Effector CD4-positive, alpha-beta T cell (primary cell): ENCODE data around the gene MAPK4.
"Not testable (repeated sequence)": the region's sequence is repeated elsewhere in the genome, so short reads cannot be mapped to it uniquely, and the experiment has no call there.

ENCODE experiments used
- DNase-seq: peaks from one replicate; pipeline ENCODE4 v3.0.0-alpha.2; 2020

MAPK4 gene

DNA sequence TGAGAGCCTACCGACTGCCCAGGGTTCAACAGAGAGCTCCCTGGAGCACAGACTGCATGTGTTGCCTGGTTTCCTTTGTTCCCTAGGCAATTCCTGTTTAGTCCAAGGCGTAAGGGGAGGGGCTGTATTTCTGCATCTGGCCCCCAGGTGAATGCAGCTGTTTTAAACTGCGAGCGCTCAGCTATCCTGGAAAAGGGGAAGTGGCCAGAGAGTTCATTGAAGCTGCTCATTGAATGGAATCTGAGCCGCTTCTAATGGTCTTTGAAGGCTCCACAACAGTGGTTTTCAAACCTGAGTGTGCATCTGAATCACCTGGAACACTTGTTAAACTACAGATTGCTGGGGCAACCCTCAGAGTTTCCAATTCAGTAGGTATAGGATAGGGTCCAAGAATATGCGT is 18.1 kb downstream of the MAPK4 start:
- no peak for DNase-seq

DNA sequence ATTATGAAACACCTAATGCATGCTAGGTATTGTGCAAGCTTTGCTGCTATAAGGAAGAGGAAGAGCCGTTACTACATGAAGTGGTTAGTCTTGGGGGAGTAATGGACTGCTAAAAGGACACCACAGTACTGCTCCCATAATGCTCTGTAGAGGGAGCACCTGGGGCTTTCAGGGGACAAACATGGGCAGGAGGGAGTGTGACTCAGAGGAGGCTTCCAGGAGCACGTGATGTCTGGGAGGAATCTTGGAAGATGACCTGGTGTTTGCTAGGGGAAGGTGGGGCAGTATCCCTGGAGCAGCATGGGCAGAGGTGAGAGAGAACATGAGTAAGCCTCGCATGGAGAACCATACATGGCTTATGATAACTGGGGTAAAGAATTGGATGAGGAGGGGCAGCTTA is 18.8 kb downstream of the MAPK4 start:
- DNase-seq, result no peak

DNA sequence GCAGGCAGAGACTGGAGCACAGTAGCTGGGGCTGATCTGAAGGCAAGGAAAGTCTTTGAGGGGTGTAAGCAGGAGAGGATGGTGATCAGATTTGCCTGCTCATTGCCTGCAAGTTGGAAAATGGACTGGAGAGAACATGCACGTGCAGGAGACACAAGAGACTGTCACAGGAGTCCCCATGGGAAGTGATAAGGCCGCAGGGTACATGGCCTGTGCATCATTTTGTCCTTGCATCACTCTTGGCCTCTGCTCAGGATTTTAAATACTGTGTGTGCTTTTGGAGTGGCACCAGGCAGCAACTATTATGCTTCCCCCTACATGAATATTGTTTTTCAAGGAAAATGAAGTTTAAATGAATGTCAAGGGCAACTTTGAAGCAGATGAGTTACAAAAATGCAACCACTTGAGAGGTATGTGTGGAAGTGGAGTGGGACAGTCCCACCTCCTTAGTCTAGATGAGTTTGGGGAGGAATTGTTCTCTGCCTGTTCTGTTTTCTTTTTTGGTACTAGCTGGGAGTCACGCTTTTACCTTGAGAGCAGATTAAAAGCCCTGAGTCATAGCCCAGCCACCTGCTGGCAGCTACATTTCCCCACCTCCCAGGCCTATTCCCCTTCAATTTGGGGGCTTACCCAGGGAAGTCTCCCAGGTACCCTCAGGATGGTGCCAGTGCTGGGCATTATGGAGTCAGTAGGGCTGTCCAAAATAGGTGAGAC is 19.3 kb downstream of the MAPK4 start:
- no peak for DNase-seq

DNA sequence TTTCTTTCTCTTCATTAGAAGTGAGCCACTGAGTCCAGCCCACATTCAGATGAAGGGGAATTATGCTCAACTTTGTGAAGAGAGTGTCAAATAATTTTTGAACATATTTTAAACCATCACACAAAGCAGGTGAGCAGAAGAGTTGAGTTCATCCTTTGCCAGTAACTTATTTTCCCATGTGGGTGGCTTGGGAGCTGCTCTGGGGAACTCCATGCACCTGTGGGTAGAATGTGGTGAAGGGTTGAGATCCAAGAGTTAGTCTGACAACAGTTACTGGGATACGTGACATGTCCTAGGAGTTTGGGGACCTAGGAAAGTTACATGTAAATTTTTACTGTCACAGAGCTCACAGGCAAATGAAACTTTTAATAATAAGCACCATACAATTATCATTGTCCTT is 21.6 kb downstream of the MAPK4 start:
- no peak for DNase-seq

DNA sequence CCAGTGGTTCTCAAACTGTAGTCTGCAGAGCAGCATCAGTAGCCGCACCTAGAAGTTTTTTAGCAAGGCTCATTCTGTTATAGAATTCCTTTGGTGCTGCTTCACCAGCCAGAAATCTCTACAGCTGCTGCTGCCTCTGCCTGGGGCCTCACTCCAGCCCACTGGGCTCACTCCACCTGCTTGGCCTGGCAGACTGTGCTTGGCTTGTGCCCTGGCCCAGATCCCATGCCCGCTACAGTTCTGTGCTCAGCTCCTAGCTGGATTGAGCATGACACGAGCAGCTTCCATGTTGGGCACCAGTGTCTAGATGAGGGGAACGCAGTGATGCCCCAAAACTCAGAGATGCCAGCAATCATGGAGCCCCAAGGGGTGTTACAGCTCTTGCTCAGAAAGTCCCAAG is 22.6 kb downstream of the MAPK4 start:
- DNase-seq, result no peak

DNA sequence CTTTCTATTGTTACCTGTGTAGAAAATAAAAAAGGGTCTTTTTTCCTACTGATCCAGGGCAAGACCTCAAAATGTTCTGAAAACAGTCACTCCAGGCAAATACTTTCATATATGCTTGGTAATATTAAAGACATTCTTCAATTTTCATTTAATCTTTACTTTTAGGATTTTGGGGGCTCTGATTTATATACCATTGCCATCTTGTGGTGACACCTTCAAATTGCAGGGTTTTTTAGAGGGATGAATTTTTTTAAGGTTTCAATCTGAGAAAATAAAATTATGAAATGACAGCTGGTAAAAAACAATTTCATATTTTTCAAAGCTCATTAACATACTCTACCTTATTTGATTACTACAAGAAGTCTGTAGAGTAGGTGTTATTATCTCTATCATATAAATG is 26.8 kb downstream of the MAPK4 start:
- no peak for DNase-seq

DNA sequence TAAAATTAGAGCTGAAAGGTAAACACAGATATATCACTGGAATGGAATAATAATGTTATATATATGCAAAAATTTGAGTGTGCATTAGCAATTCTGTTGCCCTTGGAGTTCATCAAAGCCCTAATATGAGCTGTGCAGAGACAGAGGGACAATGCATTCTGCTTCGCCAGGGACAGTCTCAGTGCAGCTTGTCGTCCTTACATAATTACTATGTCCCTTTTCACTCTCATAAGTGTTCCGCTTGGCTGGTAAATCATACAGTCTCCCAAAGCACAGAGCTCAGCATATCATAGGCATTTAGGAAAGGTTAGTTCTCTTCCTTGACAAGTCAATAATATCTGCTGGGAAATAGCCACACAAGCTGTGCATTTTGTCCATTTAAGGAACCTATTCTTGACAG is 30.7 kb downstream of the MAPK4 start:
- DNase-seq, result no peak

DNA sequence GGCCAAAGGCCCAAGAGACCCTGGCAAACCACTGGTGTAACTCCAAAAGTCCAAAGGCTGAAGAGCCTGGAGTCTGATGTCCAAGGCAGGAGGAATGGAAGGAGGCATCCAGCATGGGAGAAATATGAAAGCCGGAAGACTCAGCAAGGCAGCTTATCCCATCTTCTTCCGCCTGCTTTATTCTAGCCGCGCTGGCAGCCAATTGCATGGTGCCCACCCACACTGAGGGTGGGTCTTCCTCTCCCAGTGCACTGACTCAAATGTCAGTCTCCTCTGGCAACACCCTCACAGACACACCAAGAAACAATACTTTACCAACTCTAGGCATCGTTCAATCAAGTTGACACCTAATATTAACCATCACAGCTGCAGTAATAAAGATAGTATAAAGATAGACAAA is 34.1 kb downstream of the MAPK4 start:
- DNase-seq, result no peak

DNA sequence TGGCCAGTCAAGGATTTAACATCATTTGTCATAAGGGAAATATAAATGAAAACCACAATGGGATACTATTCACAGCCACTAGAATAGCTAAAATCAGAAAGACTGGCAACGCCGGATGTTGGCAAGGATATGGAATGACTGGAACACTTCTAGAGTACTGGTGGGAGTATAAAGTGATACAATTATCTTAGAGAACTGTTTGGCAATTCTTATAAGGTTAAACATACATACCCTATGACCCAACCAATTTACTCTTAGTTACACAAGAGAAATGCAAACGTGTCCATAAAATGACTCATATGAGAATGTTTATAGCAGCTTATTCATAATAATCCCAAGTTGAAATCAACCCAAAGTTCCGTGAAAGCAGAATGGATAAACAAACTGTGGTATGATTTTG is 35.1 kb downstream of the MAPK4 start:
- no peak for DNase-seq

DNA sequence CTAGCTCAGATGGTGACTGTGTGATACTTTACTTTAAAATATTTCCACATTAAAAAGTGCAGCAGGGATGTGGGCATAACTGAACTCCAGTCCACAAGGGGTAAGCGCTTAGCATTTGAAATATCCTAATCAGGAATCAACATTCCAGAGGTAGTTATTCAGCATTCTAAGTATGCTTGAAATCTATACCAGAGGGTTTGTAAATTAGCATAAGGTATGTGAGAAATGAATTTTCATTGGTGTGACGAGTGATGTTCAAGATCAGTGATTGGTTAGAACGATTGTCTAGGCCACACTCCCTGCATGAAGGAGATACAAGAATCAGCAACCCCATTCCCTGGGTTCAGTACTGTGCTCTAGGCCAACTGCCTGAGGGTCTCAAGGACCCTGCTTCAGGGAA is 42.6 kb downstream of the MAPK4 start:
- DNase-seq, result no peak

DNA sequence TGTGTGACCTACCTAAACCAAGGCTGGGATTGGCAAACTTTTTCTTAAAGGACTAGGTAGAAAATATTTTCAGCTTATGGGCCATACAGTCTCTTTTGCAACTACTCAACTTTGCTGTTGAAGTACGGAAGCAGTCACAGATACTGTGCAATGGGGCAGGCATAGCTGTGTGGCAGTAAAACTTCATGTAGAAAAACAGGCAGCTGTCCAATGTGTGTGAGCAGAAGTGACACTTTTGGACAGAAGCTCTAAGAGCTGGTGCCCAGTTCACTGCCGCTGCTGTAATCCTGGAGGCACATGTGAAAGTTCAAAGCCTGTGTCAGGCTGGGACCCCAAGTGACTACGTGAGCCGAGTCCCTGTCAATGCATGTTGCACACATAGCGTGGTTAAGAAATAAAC is 46.7 kb downstream of the MAPK4 start:
- no peak for DNase-seq

DNA sequence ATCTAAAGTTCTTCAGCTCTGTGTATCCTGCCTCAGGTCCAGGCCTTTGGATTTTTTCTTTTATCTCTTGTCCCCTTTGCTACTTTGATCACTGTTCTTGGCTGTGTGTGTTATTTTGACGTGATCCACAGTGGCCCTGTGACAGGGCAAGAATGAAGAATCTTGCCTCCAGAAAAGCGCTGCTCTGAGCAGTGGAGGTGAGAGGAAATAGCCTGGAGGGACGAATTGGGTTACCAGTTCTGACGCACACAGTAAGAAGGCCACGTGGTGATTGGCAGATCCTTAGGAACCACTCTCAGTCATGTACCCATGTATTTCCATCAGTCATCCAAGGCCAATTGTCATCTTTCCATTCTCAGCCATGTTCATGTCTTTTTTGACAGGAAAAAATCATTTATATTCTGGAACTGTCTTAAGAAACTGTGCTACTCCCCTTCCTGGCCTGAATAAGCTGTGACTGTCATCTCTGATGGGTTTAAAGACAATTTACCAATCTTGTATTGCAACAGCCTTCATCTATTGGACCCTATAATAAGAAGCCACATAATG is 47.6 kb downstream of the MAPK4 start:
- DNase-seq, result no peak

DNA sequence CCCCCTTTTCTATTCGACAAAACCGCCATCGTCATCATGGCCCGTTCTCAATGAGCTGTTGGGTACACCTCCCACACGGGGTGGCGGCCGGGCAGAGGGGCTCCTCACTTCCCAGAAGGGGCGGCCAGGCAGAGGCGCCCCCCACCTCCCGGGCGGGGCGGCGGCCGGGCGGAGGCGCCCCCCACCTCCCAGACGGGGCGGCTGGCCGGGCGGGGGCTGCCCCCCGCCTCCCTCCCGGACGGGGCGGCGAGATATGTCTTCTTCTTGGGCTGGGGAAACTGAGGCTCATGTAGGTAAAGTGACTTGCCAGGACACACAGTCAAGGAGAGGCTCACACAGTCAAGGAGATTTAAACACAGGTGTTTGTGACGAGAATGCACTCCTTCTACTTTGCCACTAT is 49.3 kb downstream of the MAPK4 start:
- DNase-seq, result not testable (repeated sequence)

DNA sequence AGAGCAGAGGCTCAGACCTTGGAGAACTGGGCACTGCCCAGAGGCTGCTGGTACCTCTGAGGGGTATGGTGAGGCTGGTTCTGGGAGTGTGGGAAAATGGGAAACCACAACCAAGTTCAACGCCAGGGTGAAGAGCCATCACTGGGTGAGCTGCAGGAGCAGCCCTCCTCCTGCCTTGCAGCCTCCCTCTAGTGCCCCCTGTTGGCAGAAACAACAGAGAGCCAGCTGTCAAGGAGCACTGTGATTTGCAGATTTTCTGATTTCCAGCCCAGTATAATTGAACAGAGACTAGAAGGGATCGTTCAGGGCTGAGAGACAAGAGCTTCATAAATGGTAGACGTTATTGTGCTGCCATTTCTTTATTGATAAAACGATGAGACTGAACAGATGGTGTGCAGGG is 50.5 kb downstream of the MAPK4 start:
- DNase-seq, result no peak

DNA sequence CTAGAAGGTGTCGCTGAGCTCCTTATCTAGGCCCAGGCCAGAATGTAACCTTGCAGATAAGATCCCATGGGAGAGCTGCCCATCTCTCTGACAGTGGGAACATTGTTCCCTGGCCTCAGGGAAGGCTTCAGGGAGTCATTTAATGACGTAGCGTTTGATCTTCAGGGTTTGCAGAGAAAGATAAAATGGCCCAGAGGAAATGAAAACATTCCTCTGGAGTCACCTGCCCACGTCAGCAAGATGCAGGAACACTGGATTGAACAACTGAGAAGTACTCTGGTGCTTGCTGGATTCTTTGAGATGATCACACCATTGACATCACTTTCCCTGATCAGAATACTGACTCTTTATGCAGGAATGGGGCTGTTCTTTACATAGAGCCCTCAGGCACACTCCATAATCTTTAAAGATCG is 51.6 kb downstream of the MAPK4 start:
- no peak for DNase-seq

DNA sequence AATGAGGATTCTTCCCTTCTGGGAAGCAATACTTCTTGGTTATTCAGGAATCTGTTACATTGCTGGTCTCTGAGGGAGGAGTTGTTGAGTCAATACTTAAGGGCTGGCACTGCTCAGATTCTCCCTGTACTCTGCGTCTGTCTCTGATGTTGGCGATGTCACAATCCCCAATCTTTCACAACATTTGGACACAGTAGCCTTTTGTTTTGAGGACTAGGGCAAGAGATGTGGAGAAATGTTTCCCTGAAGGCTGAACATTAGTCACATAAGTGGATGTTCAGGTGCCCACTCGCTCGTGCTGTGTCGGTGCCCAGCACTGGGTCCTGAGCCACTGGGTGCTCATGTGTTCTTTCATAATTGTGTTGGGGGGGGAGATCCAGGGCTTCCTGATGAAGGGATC is 55.0 kb downstream of the MAPK4 start:
- DNase-seq, result no peak

DNA sequence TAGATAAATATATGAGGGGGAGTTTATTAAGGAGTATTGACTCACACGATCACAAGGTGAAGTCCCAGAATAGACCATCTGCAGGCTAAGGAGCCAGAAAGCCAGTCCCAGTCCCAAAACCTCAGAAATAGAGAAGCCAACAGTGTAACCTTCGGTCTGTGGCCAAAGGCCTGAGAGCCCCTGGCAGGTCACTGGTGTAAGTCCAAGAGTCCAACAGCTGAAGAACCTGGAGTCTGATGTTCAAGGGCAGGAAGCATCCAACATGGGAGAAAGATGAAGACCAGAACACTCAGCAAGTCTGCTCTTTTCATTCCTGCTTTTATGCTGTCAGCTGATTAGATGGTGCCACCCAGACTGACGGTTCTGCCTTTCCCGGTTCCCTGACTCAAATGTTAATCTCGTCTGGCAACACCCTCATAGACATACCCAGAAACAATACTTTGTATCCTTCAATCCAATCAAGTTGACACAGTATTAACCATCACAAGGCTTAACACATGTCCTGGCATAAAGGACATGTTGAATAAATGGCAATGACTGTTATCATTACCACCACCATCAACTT is 56.7 kb downstream of the MAPK4 start:
- DNase-seq, result no peak

DNA sequence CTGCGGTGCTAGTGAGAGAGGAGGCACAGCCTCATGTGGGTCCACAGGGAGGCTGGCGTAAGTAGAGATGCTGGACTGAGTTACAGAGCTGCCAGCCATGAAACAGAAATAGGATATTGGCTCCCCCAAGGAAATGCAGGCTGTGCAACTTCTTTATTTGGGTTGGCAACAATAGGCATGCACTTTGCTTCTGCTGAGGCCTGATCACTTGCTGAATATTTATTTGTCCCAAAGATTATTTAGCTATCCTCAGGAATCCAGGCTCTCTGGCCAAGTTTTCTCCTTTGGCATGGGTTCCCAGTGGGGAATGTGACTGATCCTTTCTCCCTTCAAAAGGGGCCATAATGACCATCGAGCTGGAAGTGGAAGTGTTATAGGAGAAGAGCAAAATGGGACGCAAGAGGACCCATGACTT is 60.0 kb downstream of the MAPK4 start:
- DNase-seq, result no peak

DNA sequence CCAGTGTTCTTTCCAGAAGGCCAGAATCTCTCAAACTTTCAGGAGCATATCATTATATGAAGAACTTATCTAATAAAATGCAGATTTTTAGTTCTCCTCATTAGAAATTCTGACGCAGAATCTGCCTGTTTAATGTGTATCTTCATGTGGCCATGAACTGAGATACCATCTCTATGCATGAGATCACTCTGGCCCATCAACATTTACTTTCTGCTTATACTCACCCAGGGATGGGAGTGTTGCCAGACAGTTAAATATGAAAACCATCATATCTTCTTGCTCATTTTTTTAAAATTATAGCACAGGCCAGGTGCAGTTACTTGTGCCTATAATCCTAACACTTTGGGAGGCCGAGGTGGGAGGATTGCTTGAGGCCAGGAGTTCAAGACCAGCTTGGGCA is 60.4 kb downstream of the MAPK4 start:
- no peak for DNase-seq

DNA sequence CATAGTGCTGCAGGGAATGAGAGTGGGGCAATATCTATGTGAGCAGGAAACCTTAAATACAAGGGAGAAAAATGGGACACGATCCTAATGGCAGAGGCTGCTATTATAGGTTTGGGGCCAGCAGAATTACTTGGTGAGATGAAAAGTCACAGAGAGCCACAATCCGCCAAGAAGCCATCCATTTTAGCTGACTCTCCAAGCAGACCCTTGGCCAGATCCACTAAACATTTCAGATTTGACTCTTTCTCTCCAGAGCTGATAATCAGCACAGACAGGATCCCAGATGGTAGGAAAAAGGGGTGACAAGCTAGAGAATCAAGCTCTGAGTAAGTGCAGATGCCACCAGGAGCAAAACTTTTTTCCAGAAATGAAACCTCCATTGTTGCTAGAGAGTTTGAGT is 61.5 kb downstream of the MAPK4 start:
- no peak for DNase-seq

DNA sequence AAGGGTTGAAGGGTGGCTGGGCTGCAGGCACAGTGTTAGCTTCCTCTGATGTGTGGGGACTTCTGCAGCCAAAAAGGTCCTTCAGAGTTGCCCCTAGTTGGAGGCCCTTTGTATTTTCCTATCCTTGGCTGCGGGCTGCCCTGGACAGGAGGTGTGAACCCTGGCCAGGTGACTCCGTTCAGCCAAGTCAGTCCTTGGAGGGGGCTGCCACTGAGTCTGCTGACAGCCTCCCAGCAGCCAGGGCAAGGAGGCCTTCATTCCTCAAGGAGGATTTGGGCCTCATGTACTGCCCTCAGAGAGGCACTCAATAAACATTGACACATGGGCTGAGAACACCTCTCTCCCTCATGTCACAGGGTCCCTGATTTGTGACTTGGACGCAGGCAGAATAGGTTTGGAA is 62.4 kb downstream of the MAPK4 start:
- DNase-seq, result no peak

DNA sequence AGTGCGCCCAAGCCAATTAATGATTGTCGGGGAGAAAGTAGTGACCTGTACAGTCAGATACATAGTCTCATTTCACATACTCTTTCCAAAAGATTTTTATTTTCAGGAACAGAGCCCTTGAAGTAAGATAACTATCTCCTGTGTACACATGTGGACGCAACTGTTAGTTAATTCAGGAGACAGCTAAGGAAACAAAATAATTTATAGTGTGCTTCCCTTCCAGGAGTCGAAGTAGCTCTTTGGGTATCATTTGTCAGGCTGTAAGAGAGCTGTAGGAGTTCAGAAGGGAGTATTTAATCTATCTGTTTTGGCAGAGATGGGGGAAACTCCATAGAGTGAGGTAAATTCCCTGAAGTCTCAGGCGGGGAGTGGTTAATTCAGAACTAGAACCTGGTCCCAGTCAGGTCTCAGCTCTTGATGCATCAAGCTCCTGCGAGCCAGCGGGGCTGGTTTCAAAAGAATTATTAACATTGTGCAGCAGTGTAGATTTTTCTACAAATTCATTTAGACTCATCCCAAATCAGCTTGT is 63.0 kb downstream of the MAPK4 start:
- DNase-seq, result no peak

DNA sequence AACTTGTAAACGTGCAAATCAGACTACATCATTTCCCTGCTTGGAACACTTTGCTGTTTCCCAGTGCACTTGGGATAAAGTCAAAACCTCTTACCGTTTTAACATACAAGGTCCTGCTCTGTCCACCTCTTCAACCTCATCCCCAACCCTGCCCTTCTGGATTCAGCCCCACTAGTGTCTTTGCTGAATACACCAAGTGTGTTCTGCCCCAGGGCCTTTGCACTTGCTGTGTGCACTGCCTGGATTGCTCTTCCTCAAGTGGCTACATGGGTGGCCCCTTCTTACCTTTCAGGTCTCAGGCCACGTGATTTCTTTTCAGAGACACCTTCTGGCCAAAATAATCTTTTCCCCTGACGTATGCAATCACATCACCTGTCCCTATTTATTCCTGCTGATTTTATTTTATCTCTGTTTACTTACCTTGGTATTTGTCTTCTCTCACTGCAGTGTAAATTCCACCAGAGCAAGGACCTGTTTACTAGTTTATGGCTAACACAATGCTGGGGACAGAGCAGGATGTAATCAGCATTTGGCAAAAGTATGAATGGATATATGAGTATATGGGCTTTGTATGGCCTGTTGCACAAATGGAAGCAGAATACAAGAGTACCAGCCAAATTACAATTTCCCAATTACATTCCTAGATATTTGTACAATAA is 63.9 kb downstream of the MAPK4 start:
- no peak for DNase-seq

DNA sequence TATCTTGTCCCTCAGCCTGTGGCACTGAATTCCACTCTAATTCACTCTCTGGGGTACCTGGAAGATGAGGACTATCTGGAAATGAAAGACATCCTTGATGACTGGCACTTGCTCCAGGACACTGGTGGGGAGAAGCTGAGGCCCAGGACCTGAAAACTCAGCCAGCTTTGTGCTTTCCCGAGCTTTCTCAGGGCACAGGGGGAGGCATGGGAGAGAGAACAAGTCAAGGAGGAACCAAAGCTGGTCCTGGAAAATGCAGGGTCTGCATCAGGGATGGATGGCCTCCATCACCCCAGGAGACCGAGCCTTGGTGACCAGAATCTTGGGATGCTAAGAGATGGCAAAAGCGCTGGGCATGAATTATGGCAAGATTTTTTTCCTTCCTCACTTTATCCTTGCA is 65.1 kb downstream of the MAPK4 start:
- no peak for DNase-seq
